CD8-positive, alpha-beta memory T cell (primary cell): ENCODE results near the gene EFEMP1. TPM values are rescaled to one million over a fixed set of nuclear protein-coding genes. Genes with fewer than 3 reads are reported as not detected.

ENCODE experiments used
- CTCF ChIA-PET: fragments of 350-600 bp; sonication (Branson Sonifier 250); formaldehyde crosslinking; loops from one replicate; lab custom pipeline; 2021; ENCODE audit warnings: antibody characterized with exemption; lab: Charles Lee
- POLR2A ChIA-PET: fragments of 350-600 bp; sonication (Branson Sonifier 250); formaldehyde crosslinking; loops from one replicate; lab custom pipeline; 2021; ENCODE audit warnings: antibody characterized with exemption; lab: Charles Lee
- DNase-seq, 5 donors: peaks; one replicate each; pipeline versions ENCODE4 v3.0.0 to v3.0.0-alpha.2; 2020 to 2022; ENCODE audit warnings: mixed read lengths in 1 of 5
- H3K27ac ChIP-seq: one replicate; pipeline ENCODE4 v1.7.0; 2013; ENCODE audit warnings: low read depth, mild to moderate bottlenecking, low read length, moderate library complexity
- H3K27me3 ChIP-seq: 2 replicates; pipeline ENCODE4 v1.7.0; 2013; ENCODE audit warnings: low read length, mild to moderate bottlenecking; ENCODE audit not compliant: insufficient read depth, poor library complexity, severe bottlenecking
- H3K36me3 ChIP-seq: 2 replicates; pipeline ENCODE4 v1.7.0; 2013; ENCODE audit warnings: mild to moderate bottlenecking, low read length, moderate library complexity; ENCODE audit not compliant: insufficient read depth
- H3K4me1 ChIP-seq: 2 replicates; pipeline ENCODE4 v1.7.0; 2013; ENCODE audit warnings: mild to moderate bottlenecking, low read length, moderate library complexity; ENCODE audit not compliant: insufficient read depth
- H3K4me3 ChIP-seq: 2 replicates; pipeline ENCODE4 v1.7.0; 2013; ENCODE audit warnings: mild to moderate bottlenecking, low read length
- H3K9me3 ChIP-seq: 2 replicates; pipeline ENCODE4 v1.7.0; 2013; ENCODE audit warnings: mild to moderate bottlenecking, low read length
- H3K27ac Mint-ChIP-seq, 8 donors: one replicate each; pipeline ENCODE4 v1.8.0; 2020 to 2021; ENCODE audit warnings: mixed read lengths in 8 of 8, mild to moderate bottlenecking in 6 of 8, inconsistent platforms in 3 of 8, moderate library complexity in 3 of 8
- H3K27me3 Mint-ChIP-seq, 2 donors: one replicate each; pipeline ENCODE4 v1.8.0; 2020 to 2021; ENCODE audit warnings: mixed read lengths in 2 of 2, mild to moderate bottlenecking in 1 of 2, moderate library complexity in 1 of 2
- H3K36me3 Mint-ChIP-seq, 3 donors: one replicate each; pipeline ENCODE4 v1.8.0; 2020 to 2021; ENCODE audit warnings: mixed read lengths in 3 of 3, inconsistent platforms in 1 of 3, mild to moderate bottlenecking in 1 of 3
- H3K4me1 Mint-ChIP-seq, 3 donors: one replicate each; pipeline ENCODE4 v1.8.0; 2020 to 2021; ENCODE audit warnings: mixed read lengths in 3 of 3, inconsistent platforms in 1 of 3, mild to moderate bottlenecking in 1 of 3
- H3K4me3 Mint-ChIP-seq, 7 donors: one replicate each; pipeline ENCODE4 v1.8.0; 2020 to 2021; ENCODE audit warnings: mixed read lengths in 7 of 7, mild to moderate bottlenecking in 6 of 7, moderate library complexity in 4 of 7, inconsistent platforms in 2 of 7
- H3K9me3 Mint-ChIP-seq, 5 donors: one replicate each; pipeline ENCODE4 v1.8.0; 2020 to 2022; ENCODE audit warnings: mixed read lengths in 5 of 5, mild to moderate bottlenecking in 3 of 5, moderate library complexity in 2 of 5, inconsistent platforms in 1 of 5
- polyA plus RNA-seq: library from polyadenylated mRNA; unstranded; fragments of 300-500 nt; fragmentation: Illumina TruSeq; gene quantifications from one replicate; pipeline ENCODE4 v1.2.3, GENCODE V29; 2021
- total RNA-seq, 2 experiments: library from RNA; stranded (reverse); gene quantifications; one replicate each; pipeline ENCODE4 v1.2.3, GENCODE V29; 2021

The EFEMP1 gene
- total and polyA plus RNA-seq, 3 experiments from 2014 or later = not detected

GRCh38 chr2:55882954-55883353, 40.6 kb downstream of the EFEMP1 start:
- no peak overlapping the region for H3K4me3 ChIP-seq
- Mint-ChIP-seq H3K27me3 (peaks cover 0 to 3% of the 10 kb centered on the region in 2 donors), H3K4me3 (no peak overlapping the region), H3K36me3 (no peaks in the 10 kb centered on the region), H3K27ac (no peak overlapping the region), H3K4me1 (no peaks in the 10 kb centered on the region), H3K9me3 (peaks cover 0 to 2% (median 0%) of the 10 kb centered on the region in 5 donors)
- CTCF ChIA-PET = no interaction called here
- no peaks in the 10 kb centered on the region for H3K27me3 ChIP-seq
- no peaks in the 10 kb centered on the region for H3K4me1 ChIP-seq
- H3K36me3 ChIP-seq = no peaks in the 10 kb centered on the region
- no peak overlapping the region for H3K27ac ChIP-seq
- no peaks in the 10 kb centered on the region for H3K9me3 ChIP-seq
- DNase-seq = no peak
- POLR2A ChIA-PET = no interaction called here

DNA sequence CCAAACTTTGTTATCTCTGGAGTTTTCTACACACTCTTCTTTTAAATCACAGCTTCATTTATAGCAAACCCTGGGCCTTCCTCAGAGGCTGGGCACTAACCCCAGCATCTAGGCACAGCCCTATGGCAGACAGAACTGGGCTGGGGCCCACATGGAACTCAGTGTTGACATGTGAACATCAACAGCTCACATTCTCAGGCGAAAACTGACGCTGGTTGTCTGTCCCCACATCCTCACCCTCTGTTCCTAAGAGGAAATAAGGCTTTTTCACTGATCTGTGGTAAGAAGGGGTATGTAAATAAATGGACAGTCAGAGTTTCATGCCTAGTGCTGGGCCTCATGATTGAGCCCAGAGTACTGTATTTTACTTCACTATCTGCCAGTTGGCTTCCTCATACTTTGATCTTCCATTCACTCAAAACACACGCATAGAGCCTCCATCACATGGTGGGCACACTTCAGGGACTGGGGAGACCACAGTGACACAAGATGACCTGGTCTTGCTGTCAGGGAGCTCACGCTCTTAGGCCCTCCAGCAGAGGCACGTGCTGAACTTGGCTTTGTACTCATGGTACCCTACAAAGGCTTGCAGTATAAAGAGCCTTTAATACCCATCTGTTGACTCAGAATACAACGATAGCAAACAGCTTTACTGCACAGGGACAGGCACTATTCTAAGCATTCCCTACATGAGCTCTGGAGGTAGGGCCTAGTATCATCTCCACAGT, 43.0 kb downstream of the EFEMP1 start:
- Mint-ChIP-seq H3K9me3 (peaks cover 0 to 2% (median 0%) of the 10 kb centered on the region in 5 donors), H3K4me1 (no peaks in the 10 kb centered on the region), H3K27me3 (peaks cover 3% of the 10 kb centered on the region in 2 donors), H3K4me3 (peak overlapping the region in 1 of 7 donors; percentile 46), H3K27ac (no peak overlapping the region), H3K36me3 (no peaks in the 10 kb centered on the region)
- Histone ChIP-seq H3K27me3 (no peaks in the 10 kb centered on the region), H3K4me1 (no peaks in the 10 kb centered on the region), H3K36me3 (no peaks in the 10 kb centered on the region), H3K27ac (no peak overlapping the region), H3K9me3 (no peaks in the 10 kb centered on the region), H3K4me3 (no peak overlapping the region)
- ChIA-PET CTCF (interaction anchor here (1.3 kb wide), 1 partner anchor 23 kb away, joined by 3 read pairs; no protein-coding TSS in a partner anchor), POLR2A (no interaction called here)
- DNase-seq = no peak

DNA sequence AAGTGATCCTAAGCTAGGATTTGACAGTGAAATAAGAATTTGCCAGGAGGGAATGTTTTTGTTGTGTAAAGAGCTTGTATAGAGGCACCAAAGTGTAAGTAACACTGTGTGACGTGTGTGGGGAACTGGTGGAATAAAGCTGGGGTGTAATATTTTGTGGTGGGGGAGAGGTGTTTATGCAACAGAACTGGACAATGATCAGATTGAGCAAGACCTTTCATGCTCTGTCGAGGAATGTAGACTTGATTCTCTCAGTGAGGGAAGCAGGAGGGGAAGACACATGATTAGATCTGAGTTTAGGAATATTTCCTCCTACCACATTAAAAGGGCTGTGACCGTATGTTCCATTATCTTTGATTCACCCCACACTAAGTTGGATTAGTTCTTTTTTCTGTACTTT, 43.6 kb downstream of the EFEMP1 start:
- Histone ChIP-seq H3K4me1 (no peaks in the 10 kb centered on the region), H3K27me3 (no peaks in the 10 kb centered on the region), H3K36me3 (no peaks in the 10 kb centered on the region), H3K9me3 (no peaks in the 10 kb centered on the region), H3K4me3 (no peak overlapping the region), H3K27ac (no peak overlapping the region)
- no peaks in the 10 kb centered on the region for H3K4me1 Mint-ChIP-seq
- peaks cover 3% of the 10 kb centered on the region in 2 donors for H3K27me3 Mint-ChIP-seq
- H3K9me3 Mint-ChIP-seq = peaks cover 0 to 2% (median 0%) of the 10 kb centered on the region in 5 donors
- ChIA-PET CTCF (no interaction called here), POLR2A (no interaction called here)
- DNase-seq = no peak
- no peaks in the 10 kb centered on the region for H3K36me3 Mint-ChIP-seq
- no peak overlapping the region for H3K4me3 Mint-ChIP-seq
- H3K27ac Mint-ChIP-seq = no peak overlapping the region

DNA sequence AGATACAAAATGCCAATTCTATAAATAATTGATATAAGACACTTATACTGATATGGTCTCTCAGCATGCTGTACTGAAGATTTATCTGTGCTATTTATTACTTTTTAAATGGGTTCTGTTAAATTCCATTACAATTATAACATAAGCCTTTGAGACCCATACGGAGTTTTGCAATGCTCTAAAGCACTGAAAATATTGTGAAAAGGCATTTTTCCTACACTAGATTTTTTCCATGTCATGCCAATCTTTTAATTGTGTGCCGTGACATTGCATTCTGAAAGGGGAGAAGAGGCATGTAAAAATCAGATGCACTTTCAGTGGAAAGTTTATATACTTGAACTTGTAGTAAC, 46.5 kb downstream of the EFEMP1 start:
- no peaks in the 10 kb centered on the region for H3K9me3 ChIP-seq
- Mint-ChIP-seq H3K4me3 (no peak overlapping the region), H3K27me3 (peaks cover 3% of the 10 kb centered on the region in 2 donors), H3K9me3 (peaks cover 0 to 2% (median 0%) of the 10 kb centered on the region in 5 donors), H3K27ac (no peak overlapping the region), H3K36me3 (no peaks in the 10 kb centered on the region), H3K4me1 (no peaks in the 10 kb centered on the region)
- H3K27ac ChIP-seq = no peak overlapping the region
- no peaks in the 10 kb centered on the region for H3K36me3 ChIP-seq
- no peak for DNase-seq
- H3K4me3 ChIP-seq = no peak overlapping the region
- H3K27me3 ChIP-seq = no peaks in the 10 kb centered on the region
- CTCF ChIA-PET = no interaction called here
- POLR2A ChIA-PET = no interaction called here
- no peaks in the 10 kb centered on the region for H3K4me1 ChIP-seq

- ChIA-PET CTCF (no interaction called here), POLR2A (no interaction called here)
- DNase-seq = no peak
- Histone ChIP-seq H3K4me3 (no peak overlapping the region), H3K9me3 (no peaks in the 10 kb centered on the region), H3K4me1 (no peaks in the 10 kb centered on the region), H3K36me3 (no peaks in the 10 kb centered on the region), H3K27ac (no peak overlapping the region), H3K27me3 (no peaks in the 10 kb centered on the region)
- H3K36me3 Mint-ChIP-seq = no peaks in the 10 kb centered on the region
- peaks cover 3% of the 10 kb centered on the region in 2 donors for H3K27me3 Mint-ChIP-seq
- no peak overlapping the region for H3K4me3 Mint-ChIP-seq
- peaks cover 0 to 2% (median 0%) of the 10 kb centered on the region in 5 donors for H3K9me3 Mint-ChIP-seq
- no peaks in the 10 kb centered on the region for H3K4me1 Mint-ChIP-seq
- H3K27ac Mint-ChIP-seq = no peak overlapping the region
Measured at GRCh38 chr2:55876429-55877086, 47.0 kb downstream of the EFEMP1 start.

DNA sequence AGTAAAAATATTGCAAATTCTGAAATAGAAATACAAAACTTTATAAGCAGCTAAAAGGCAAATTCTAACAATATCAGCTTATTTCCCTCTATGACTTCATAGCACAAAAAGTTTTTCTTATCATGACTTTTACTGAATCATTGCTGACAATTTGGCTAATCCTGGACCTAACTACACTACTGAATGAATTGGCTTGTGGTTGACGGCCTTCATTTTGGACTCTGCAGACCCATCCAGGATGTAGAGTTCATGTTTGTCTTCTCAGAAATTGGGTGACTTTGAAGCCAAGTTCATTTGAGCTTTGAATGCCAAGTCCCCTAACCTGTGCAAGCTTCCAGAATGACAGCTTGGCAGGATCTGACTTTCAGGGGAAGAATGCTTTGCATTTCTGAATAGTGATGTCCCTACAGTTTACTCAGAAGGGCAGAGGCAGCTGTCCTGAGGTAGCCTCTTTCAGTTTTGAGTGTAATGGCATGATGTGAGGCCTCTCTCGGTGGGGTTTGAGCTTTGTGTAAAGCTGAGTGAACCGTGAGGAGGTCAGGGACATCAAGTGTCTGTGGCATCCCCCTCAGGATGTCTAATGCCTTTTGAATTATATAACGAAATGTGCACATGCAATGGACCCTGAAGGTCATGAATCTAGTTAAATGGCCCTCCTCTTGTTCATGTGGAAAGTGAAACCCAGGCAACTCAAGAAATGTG, 48.0 kb downstream of the EFEMP1 start:
- no peaks in the 10 kb centered on the region for H3K4me1 Mint-ChIP-seq
- H3K27ac Mint-ChIP-seq = no peak overlapping the region
- H3K27me3 ChIP-seq = no peaks in the 10 kb centered on the region
- H3K36me3 Mint-ChIP-seq = no peaks in the 10 kb centered on the region
- no peaks in the 10 kb centered on the region for H3K9me3 Mint-ChIP-seq
- ChIA-PET POLR2A (no interaction called here), CTCF (no interaction called here)
- peaks cover 3% of the 10 kb centered on the region in 2 donors for H3K27me3 Mint-ChIP-seq
- DNase-seq = no peak
- H3K4me3 Mint-ChIP-seq = no peak overlapping the region
- H3K27ac ChIP-seq = no peak overlapping the region
- H3K4me1 ChIP-seq = no peaks in the 10 kb centered on the region
- no peak overlapping the region for H3K4me3 ChIP-seq
- H3K9me3 ChIP-seq = no peaks in the 10 kb centered on the region
- H3K36me3 ChIP-seq = no peaks in the 10 kb centered on the region

DNA sequence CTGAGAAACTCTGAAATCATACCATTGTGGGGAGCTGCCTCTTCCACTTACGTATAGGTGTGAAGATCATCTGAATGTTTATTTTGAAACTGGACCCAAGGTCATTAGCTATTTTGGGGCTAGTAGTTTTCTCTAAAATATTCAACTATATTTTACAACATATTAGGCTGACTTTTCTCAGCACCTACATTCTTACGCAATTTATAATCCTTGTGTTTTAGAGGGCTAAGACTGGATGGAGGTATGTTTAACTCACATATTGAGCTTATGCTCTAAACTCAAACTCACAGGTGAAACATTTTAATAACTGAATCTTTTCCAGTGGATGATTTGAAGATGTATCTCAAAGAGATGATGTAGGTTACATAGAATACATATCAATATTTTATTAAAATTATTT, 49.2 kb downstream of the EFEMP1 start:
- H3K4me1 ChIP-seq = no peaks in the 10 kb centered on the region
- no peak overlapping the region for H3K27ac ChIP-seq
- DNase-seq = no peak
- no peaks in the 10 kb centered on the region for H3K9me3 ChIP-seq
- Mint-ChIP-seq H3K27me3 (peaks cover 3% of the 10 kb centered on the region in 2 donors), H3K9me3 (no peaks in the 10 kb centered on the region), H3K27ac (no peak overlapping the region), H3K4me3 (no peak overlapping the region), H3K4me1 (no peaks in the 10 kb centered on the region), H3K36me3 (no peaks in the 10 kb centered on the region)
- POLR2A ChIA-PET = no interaction called here
- no peaks in the 10 kb centered on the region for H3K27me3 ChIP-seq
- no peak overlapping the region for H3K4me3 ChIP-seq
- H3K36me3 ChIP-seq = no peaks in the 10 kb centered on the region
- CTCF ChIA-PET = no interaction called here

- H3K36me3 ChIP-seq = no peaks in the 10 kb centered on the region
- ChIA-PET CTCF (no interaction called here), POLR2A (no interaction called here)
- no peak overlapping the region for H3K27ac ChIP-seq
- no peaks in the 10 kb centered on the region for H3K9me3 ChIP-seq
- Mint-ChIP-seq H3K27me3 (no peaks in the 10 kb centered on the region), H3K4me1 (no peaks in the 10 kb centered on the region), H3K4me3 (no peak overlapping the region), H3K9me3 (no peaks in the 10 kb centered on the region), H3K27ac (peak overlapping the region in 1 of 8 donors; percentile 79), H3K36me3 (no peaks in the 10 kb centered on the region)
- no peak overlapping the region for H3K4me3 ChIP-seq
- no peaks in the 10 kb centered on the region for H3K4me1 ChIP-seq
- H3K27me3 ChIP-seq = no peaks in the 10 kb centered on the region
- DNase-seq = no peak
Measured at GRCh38 chr2:55871637-55872036, 51.9 kb downstream of the EFEMP1 start.
